Panc1 (cell line): ENCODE data around the gene B4GALT3. TPM values are rescaled to one million over a fixed set of nuclear protein-coding genes. Genes with fewer than 3 reads are reported as not detected.

ENCODE experiments used
- ATAC-seq: fragments of 200-7000 bp; cut with Tn5 transposase; 2 replicates; pipeline ENCODE4 v1.9.1; 2020; ENCODE audit warnings: mild to moderate bottlenecking, moderate library complexity
- BruUV-seq: library from RNA; stranded (reverse); fragments of 400-500 nt; replicated peaks from 2 replicates; lab custom pipeline; 2021; lab: Mats Ljungman, UMichigan
- CTCF ChIA-PET: fragments of 300-600 bp; sonication (Branson Sonifier 250); formaldehyde crosslinking; loops from one replicate; lab custom pipeline; 2022; ENCODE audit warnings: antibody characterized with exemption; lab: Charles Lee
- POLR2A ChIA-PET: fragments of 300-600 bp; sonication (Branson Sonifier 250); formaldehyde crosslinking; loops from one replicate; lab custom pipeline; 2022; ENCODE audit warnings: antibody characterized with exemption; lab: Charles Lee
- DNase-seq: peaks from one replicate; pipeline ENCODE4 v3.0.0-alpha.2; 2010; ENCODE audit warnings: low read depth, low spot score
- H3K27ac ChIP-seq: 2 replicates; pipeline ENCODE4 v1.5.1; 2011; ENCODE audit warnings: mild to moderate bottlenecking, low read length, inconsistent platforms
- H3K27me3 ChIP-seq: fragments of 200-500 bp; sonication (Bioruptor generic); 2 replicates; pipeline ENCODE4 v1.6.0; 2014; ENCODE audit warnings: low read length, inconsistent platforms; ENCODE audit not compliant: control insufficient read depth, insufficient read depth
- H3K36me3 ChIP-seq: fragments of 200-500 bp; sonication (Bioruptor generic); 2 replicates; pipeline ENCODE4 v1.5.1; 2014; ENCODE audit warnings: inconsistent platforms, mild to moderate bottlenecking, low read length, moderate library complexity; ENCODE audit not compliant: control insufficient read depth, insufficient read depth
- H3K4me1 ChIP-seq: 2 replicates; pipeline ENCODE4 v1.5.1; 2011; ENCODE audit warnings: inconsistent platforms, mild to moderate bottlenecking, low read length, moderate library complexity; ENCODE audit not compliant: control insufficient read depth, insufficient read depth
- H3K4me3 ChIP-seq, 2 experiments: 2 replicates each; pipeline ENCODE4 v1.5.1; 2011 to 2012; ENCODE audit warnings: low read depth in 2 of 2, low read length in 2 of 2, mild to moderate bottlenecking in 2 of 2, inconsistent platforms in 1 of 2, moderate library complexity in 1 of 2
- H3K9me3 ChIP-seq: fragments of 200-500 bp; sonication (Bioruptor generic); 2 replicates; pipeline ENCODE4 v1.5.1; 2014; ENCODE audit warnings: low read depth, mild to moderate bottlenecking, inconsistent platforms, low read length, moderate library complexity; ENCODE audit not compliant: control insufficient read depth, insufficient read depth
- CTCF ChIP-seq: fragments of 450-650 bp; IDR thresholded peaks from 2 replicates; pipeline ENCODE4 v1.5.1; 2017; ENCODE audit warnings: mild to moderate bottlenecking
- POLR2AphosphoS5 ChIP-seq: IDR thresholded peaks from 2 replicates; pipeline ENCODE4 v1.6.1; 2012; ENCODE audit warnings: mild to moderate bottlenecking, low read depth, low read length, moderate library complexity
- REST ChIP-seq, 2 experiments: IDR thresholded peaks; 2 replicates each; pipeline ENCODE4 v1.6.1; 2011 to 2012; ENCODE audit warnings: low read depth in 2 of 2, control low read depth in 1 of 2, low read length in 1 of 2, mild to moderate bottlenecking in 1 of 2, moderate library complexity in 1 of 2; ENCODE audit not compliant: insufficient read depth in 1 of 2
- SIN3A ChIP-seq: IDR thresholded peaks from 2 replicates; pipeline ENCODE4 v1.6.1; 2012; ENCODE audit warnings: low read depth, mild to moderate bottlenecking, low read length, moderate library complexity, borderline replicate concordance; ENCODE audit not compliant: insufficient read depth
- TCF7L2 ChIP-seq: IDR thresholded peaks from 2 replicates; pipeline ENCODE4 v1.6.1; 2011; ENCODE audit warnings: mild to moderate bottlenecking, low read depth, low read length, inconsistent platforms
- in situ Hi-C: cut with HindIII; loops from 2 replicates; pipeline ENCODE4 v1.10.0; 2016; ENCODE audit warnings: low sequenced_read_pairs, low pct_unique_long_range_greater_than_20kb
- intact Hi-C: fragments of 100-400 bp; cut with micrococcal nuclease; formaldehyde crosslinking; loops from one replicate; pipeline ENCODE4 v1.10.0; 2022; ENCODE audit not compliant: unreplicated experiment
- total RNA-seq: library from RNA; stranded (reverse); gene quantifications from one replicate; pipeline ENCODE4 v1.2.1, GENCODE V29; 2021; ENCODE audit not compliant: unreplicated experiment

B4GALT3 gene
- total RNA-seq, 1 experiment from 2014 or later, result 28.6 TPM

- Histone ChIP-seq H3K4me1 (peaks cover 38% of the 10 kb centered on the region), H3K9me3 (no peaks in the 10 kb centered on the region), H3K27ac (peak overlapping the region; percentile 31; the same call in 1 of the 2 replicates), H3K27me3 (no peaks in the 10 kb centered on the region), H3K4me3 (peak overlapping the region in 1 of 2 experiments; percentile 14; a peak in 1 of 4 replicates), H3K36me3 (no peaks in the 10 kb centered on the region; the same call in 1 of the 2 replicates)
- in situ Hi-C loops (no loop called here), intact Hi-C loops (no loop called here)
- ATAC-seq (no peak), DNase-seq (no peak)
- ChIA-PET POLR2A (no interaction called here), CTCF (no interaction called here)
- no TSS peak for BruUV-seq
- TF ChIP-seq TCF7L2 (no peak), REST (IDR thresholded peaks at IDR 0.05; ENCODE audit: insufficient read depth in 1 of 2, low read depth in 2 of 2, low read length in 1 of 2) (no peak), POLR2AphosphoS5 (no peak), CTCF (no peak), SIN3A (no peak)
Measured at GRCh38 chr1:161198194-161198896, 21.0 kb upstream of the B4GALT3 start.

GRCh38 chr1:161197560-161198193 is 20.4 kb upstream of the B4GALT3 start:
- H3K27ac ChIP-seq, result no peak overlapping the region
- no peaks in the 10 kb centered on the region for H3K27me3 ChIP-seq
- H3K36me3 ChIP-seq, result no peaks in the 10 kb centered on the region; the same call in 1 of the 2 replicates
- peak overlapping the region in 1 of 2 experiments; percentile 14; a peak in 1 of 4 replicates for H3K4me3 ChIP-seq
- TF ChIP-seq POLR2AphosphoS5, result no peak
- no peak for TF ChIP-seq CTCF
- no peak for TF ChIP-seq SIN3A
- TF ChIP-seq TCF7L2, result no peak
- no peak for TF ChIP-seq REST (IDR thresholded peaks at IDR 0.05; ENCODE audit: insufficient read depth in 1 of 2, low read depth in 2 of 2, low read length in 1 of 2)
- no peak for DNase-seq
- no peaks in the 10 kb centered on the region for H3K9me3 ChIP-seq
- no peak for ATAC-seq
- POLR2A ChIA-PET, result no interaction called here
- BruUV-seq, result no TSS peak
- intact Hi-C loops (no loop called here), in situ Hi-C loops (no loop called here)
- CTCF ChIA-PET, result no interaction called here
- peaks cover 38% of the 10 kb centered on the region for H3K4me1 ChIP-seq
